Stimulated activated CD8-positive, alpha-beta memory T cell treated with anti-CD3 and anti-CD28 coated beads, Interleukin-15, amount 100 ng/mL, for 4 hours (primary cell): Measurements from ENCODE around the gene ARID5B.

ENCODE experiments used
- DNase-seq, 2 donors: peaks; one replicate each; pipeline ENCODE4 v3.0.0-alpha.2; 2020; ENCODE audit warnings: low read depth in 2 of 2

ARID5B gene

GRCh38 chr10:62095181-62096122, 194.0 kb downstream of the ARID5B start:
- DNase-seq = no peak

- DNase-seq = no peak
Measured at GRCh38 chr10:62096256-62096933, 194.9 kb downstream of the ARID5B start.

- no peak for DNase-seq
Measured at GRCh38 chr10:62098278-62099121, 197.0 kb downstream of the ARID5B start.

- DNase-seq = no peak
Measured at GRCh38 chr10:62099299-62099698, 197.8 kb downstream of the ARID5B start.

GRCh38 chr10:62103857-62104256, 202.4 kb downstream of the ARID5B start:
- DNase-seq = no peak

GRCh38 chr10:62106929-62107519, 205.5 kb downstream of the ARID5B start:
- no peak for DNase-seq

- DNase-seq = no peak
Measured at GRCh38 chr10:62108759-62109586, 207.5 kb downstream of the ARID5B start.

GRCh38 chr10:62109587-62110293, 208.2 kb downstream of the ARID5B start:
- DNase-seq = no peak

- DNase-seq = no peak
Measured at GRCh38 chr10:62112300-62112699, 210.8 kb downstream of the ARID5B start.

GRCh38 chr10:62112963-62113362, 211.5 kb downstream of the ARID5B start:
- DNase-seq = no peak

- no peak for DNase-seq
Measured at GRCh38 chr10:62113680-62114079, 212.2 kb downstream of the ARID5B start.

GRCh38 chr10:62115321-62115720, 213.8 kb downstream of the ARID5B start:
- DNase-seq = no peak

GRCh38 chr10:62115842-62116241, 214.3 kb downstream of the ARID5B start:
- no peak for DNase-seq

- DNase-seq = no peak
Measured at GRCh38 chr10:62116896-62117295, 215.4 kb downstream of the ARID5B start.

- no peak for DNase-seq
Measured at GRCh38 chr10:62121187-62121530, 219.7 kb downstream of the ARID5B start.

- no peak for DNase-seq
Measured at GRCh38 chr10:62127975-62128374, 226.5 kb downstream of the ARID5B start.

- no peak for DNase-seq
Measured at GRCh38 chr10:62130948-62131347, 229.4 kb downstream of the ARID5B start.

GRCh38 chr10:62131724-62132123, 230.2 kb downstream of the ARID5B start:
- DNase-seq = no peak

- DNase-seq = no peak
Measured at GRCh38 chr10:62133618-62134017, 232.1 kb downstream of the ARID5B start.

GRCh38 chr10:62136931-62137330, 235.4 kb downstream of the ARID5B start:
- no peak for DNase-seq
